Activated CD4-positive, alpha-beta T cell treated with anti-CD3 and anti-CD28 coated beads, Interleukin-2, amount 50 U/mL, for 24 hours (primary cell): ENCODE results near the gene SMYD4.
"Not testable (repeated sequence)": the region's sequence is repeated elsewhere in the genome, so short reads cannot be mapped to it uniquely, and the experiment has no call there.

ENCODE experiments used
- DNase-seq, 2 donors: peaks; one replicate each; pipeline ENCODE4 v3.0.0-alpha.2; 2020; ENCODE audit warnings: low read depth in 1 of 2, low spot score in 1 of 2

The SMYD4 gene, protein sequence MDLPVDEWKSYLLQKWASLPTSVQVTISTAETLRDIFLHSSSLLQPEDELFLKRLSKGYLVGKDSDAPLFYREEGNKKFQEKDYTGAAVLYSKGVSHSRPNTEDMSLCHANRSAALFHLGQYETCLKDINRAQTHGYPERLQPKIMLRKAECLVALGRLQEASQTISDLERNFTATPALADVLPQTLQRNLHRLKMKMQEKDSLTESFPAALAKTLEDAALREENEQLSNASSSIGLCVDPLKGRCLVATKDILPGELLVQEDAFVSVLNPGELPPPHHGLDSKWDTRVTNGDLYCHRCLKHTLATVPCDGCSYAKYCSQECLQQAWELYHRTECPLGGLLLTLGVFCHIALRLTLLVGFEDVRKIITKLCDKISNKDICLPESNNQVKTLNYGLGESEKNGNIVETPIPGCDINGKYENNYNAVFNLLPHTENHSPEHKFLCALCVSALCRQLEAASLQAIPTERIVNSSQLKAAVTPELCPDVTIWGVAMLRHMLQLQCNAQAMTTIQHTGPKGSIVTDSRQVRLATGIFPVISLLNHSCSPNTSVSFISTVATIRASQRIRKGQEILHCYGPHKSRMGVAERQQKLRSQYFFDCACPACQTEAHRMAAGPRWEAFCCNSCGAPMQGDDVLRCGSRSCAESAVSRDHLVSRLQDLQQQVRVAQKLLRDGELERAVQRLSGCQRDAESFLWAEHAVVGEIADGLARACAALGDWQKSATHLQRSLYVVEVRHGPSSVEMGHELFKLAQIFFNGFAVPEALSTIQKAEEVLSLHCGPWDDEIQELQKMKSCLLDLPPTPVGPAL

DNA sequence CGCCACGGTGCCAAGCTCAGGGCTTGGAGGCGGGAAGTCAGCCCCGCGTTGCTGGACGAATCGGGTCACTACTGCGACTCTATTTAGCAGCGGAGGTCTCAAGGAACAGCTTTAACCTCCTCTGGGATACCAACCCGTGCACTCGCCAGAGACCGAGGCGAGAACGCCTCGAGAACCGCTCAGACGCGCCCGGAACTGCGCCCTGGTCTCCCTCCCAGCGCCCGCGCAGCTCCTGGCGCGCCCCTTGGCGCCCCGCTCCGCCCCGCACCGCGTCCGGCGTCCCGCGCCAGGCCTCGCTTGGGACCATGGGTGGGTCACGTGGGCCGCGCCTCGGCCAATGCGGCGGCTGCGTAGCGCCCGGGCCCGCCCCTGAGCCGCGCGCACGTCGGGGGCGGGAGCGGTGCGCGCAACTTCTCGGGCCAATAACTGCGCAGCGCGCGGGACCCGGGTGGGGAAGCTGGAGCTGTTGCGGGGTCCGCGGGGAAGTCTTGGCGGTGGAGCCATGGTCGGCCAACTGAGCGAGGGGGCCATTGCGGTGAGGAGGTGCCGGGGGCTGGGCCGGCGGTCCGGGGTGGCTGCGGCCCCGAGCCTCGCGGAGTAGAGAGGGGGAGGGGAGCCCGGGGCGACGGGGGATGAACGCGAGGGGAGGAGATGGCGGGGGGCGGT, at the start of gene SMYD4, which contains the start of gene RPA1:
Gene SMYD4 (minus strand): TSS at position 311 of the 666 bp plus-strand sequence. CDS start 1,908 bp downstream, outside the sequence.
Gene RPA1 (plus strand): TSS at position 414 of the 666 bp plus-strand sequence. CDS start 89 bp downstream, at position 503.
- peak; percentile 68 to 78 for DNase-seq

DNA sequence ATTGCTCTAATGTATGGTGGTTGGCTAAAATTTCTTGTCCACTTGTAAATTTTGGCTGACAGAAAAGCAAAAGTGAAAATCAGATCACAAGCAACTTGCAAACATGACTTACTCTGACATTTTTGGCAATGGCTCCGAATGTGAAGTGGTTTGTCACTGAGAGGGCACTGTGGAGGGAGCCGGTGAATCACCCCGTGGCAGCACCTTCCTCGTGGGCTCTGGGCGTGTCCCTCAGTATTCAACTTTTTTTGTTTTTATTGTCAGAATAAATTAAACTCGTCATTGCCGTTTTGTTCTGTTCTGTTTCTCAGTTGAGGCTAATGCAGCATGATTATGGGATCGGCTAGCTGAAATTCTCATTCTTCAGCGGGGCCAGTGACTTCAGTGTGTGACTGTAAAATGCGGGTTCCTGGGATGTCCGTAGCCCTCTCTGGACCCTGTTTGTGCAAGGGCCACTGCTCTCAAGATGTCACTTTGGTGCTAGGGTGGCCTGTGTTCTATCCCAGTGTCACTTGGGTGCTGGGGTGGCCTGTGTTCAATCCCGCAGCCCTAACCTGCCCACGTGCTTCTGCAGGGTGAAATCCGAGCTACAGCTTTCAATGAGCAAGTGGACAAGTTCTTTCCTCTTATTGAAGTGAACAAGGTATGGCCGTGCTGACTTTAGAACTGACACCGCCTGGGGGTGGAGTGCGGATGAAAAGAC, 48.9 kb upstream of the SMYD4 start:
- no peak for DNase-seq

DNA sequence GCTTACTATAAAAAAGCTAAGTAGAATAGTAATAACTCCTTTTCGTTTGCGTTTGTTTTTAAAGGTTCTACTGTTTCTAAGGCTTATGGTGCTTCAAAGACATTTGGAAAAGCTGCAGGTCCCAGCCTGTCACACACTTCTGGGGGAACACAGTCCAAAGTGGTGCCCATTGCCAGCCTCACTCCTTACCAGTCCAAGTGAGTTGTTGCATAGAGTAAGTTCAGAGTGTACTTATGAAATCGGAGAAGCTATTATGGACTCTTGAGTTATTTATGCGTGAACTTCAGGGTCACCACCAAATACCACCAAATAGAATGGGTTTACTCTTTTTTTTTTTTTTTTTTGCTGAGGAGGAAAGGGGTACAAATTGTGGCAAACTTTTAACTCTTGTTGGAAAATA, 45.9 kb upstream of the SMYD4 start:
- no peak for DNase-seq

DNA sequence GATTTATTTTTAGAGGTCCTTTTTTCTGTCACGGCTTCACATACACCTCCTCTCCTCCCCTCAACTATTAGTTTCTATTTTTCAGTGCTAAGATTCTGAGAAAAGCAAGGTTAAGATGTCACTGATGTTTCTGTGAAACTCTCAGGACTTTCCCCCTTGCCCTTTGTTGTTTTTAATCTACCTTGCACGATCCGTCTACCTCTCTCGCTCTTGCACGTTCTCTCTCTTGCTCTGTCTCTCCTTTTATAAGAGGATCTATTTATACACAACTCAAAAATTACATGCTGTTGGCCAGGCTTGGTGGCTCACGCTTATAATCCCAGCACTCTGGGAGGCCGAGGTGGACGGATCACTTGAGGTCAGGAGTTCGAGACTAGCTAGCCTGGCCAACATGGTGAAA, 43.7 kb upstream of the SMYD4 start:
- no peak for DNase-seq

DNA sequence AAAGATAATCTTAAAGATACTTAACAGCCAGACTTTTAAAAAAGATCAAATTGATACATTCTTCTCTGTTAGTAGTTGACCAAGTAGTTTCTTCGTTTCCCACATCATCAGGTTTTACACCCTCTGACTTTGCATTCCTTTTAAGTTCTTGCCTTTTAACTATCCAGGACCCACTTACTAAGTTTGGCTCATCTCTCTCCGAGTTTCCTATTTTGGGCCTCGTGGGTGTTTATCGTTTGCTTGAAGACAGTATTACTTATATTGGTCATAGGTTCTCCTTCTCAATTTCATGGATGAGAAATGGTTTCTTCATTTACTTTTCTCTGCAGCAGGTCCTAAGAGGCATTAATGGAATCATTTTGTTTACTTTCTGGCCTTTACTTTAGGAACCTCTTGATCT, 43.3 kb upstream of the SMYD4 start:
- DNase-seq, result no peak

DNA sequence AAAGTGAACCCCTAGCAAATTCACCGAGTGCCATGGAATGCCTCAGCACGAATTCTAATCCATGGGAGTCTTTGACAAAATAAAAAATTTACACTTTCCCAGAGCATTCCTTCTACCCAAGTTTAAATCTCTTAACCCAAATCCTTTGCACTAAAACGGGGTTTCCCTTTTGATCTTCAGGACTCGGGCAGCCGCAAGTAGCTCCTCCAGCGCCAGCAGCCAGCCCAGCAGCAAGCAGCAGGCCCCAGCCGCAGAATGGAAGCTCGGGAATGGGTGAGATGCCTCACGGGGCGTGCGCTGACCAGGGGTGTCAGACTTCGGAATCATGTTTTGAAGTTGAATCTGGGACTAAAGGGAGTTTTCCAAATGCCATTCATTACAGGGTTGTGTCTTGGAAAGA, 42.6 kb upstream of the SMYD4 start:
- DNase-seq, result no peak

DNA sequence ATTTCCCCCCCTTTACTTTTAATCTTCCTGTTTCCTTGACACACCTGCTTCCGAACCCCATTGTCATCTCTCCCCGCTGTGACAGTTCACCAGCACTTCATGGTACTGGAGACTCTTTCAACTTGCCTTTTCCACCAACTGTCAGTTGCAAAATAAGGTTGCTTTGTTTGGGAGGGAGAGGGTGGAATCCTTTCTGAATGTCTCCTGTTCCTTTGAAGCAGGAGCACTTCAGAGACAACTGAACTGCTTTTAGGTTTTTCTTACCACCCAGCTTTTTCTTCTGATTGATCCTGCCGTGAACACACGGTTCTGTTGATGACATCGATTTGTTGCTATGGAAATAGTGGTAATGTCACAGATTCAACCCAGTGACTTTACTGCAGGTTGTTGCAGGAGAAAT, 42.1 kb upstream of the SMYD4 start:
- no peak for DNase-seq

DNA sequence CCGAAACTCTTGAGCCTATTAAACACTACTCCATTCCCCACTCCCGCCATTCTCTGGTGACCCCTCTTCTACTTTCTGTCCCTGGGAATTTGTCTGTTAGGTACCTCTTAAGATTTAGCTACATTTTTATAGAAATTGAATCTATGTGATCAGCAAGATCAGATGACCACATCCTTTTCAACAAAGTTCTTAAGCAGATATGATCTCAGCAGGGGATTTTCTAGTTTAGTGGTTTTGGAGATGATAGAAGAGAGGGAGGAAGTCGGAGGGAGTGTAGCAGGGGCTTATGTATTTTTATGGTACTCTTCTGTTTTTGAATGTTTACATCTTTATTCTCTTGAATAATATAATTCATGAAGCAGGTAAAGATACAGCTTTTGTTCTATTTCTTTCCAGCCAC, 40.9 kb upstream of the SMYD4 start:
- no peak for DNase-seq

DNA sequence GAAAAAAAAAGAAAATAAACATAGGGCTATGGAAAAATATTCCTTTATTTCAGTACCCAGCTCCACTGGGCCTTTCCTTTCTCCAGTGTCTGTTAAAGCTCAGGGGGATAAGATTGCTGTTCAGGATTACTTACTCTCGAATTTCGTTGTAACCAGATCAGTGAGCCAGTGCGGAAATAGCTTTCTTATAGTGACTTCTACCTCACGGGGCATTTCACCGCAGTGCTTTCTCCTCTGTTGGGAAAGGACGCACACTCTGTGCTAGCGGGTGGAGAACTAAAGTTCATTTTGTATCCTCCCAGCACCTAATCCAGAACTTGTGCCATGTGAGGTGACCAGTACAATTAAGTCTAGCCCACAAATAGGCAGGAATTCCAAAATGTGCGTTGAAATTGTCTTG, 38.4 kb upstream of the SMYD4 start:
- DNase-seq, result no peak

DNA sequence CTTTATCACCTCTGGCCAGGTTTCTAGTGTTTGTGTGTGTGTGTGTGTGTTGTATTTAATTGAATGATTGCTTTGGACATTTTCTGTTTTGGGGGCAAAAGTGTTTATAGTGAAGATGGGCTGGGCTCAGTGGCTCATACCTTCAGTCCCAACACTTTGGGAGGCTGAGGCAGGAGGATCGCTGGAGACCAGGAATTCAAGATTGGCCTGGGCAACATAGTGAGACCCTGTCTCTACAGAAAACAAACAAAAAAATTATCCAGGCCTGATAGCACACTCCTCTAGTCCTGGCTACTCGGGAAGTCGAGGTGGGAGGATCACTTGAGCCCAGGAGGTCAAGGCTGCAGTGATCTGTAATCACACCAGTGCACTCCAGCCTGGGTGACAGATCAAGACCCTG, 37.6 kb upstream of the SMYD4 start:
- no peak for DNase-seq

DNA sequence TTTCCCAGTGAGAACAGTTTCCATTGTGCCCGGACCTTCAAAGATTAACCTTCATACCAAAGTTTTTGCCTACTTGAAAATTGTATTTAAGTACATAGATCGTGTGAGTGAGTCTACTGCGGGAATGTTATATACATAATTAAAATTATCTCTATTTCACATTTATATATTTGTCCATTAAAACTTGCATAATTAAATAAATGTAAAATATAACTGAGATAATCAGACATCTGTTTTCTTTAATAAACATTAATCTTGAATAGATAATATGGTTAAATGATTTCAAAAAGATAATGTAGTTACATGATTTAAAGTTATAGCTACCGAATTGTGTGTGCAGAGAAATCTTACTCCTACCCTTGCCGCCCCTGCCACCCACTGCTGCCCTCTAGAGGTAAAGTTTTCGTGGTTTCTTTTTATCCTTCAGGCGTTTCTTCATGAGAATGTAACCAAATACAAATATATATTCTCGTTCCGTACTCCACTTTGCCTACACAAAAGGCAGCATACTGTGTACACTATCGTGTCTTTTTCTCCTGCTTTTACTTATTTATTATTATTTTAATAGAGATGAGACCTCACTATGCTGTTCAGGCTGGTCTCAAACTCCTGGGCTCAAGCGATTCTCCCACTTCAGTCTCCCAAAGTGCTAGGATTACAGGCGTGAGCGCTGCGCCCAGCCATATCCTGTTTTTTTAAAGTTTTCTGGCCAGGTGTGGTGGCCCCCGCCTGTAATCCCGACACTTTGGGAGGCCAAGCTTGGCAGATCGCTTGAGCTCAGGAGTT, 35.7 kb upstream of the SMYD4 start:
- peak in 1 of 2 donors; percentile 40 for DNase-seq

DNA sequence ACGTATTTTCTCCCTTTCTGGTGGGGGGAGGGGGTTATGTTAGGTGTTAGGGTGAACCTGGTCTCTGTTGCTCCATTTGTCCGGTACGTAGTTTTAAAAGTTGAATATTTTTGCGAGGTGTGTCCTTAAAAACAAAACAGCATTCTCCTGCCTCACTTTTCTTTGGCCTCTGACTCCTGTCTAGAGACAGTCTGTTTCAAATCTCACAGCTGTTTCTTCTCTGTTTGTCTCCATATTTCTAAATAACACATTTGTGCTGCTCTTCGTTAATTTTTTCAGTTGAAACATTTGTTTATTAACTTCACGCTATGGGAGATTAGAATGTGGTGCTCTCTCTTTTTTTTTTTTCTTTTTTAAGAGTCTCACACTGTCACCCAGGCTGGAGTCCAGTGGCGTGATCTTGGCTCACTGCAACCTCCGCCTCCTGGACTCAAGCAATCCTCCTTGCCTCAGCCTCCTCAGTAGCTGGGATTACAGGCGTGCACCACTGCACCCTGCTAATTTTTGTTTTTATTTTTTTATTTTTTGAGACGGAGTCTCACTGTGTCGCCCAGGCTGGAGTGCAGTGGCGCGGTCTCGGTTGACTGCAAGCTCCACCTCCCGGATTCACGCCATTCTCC, 31.8 kb upstream of the SMYD4 start:
- DNase-seq, result no peak

DNA sequence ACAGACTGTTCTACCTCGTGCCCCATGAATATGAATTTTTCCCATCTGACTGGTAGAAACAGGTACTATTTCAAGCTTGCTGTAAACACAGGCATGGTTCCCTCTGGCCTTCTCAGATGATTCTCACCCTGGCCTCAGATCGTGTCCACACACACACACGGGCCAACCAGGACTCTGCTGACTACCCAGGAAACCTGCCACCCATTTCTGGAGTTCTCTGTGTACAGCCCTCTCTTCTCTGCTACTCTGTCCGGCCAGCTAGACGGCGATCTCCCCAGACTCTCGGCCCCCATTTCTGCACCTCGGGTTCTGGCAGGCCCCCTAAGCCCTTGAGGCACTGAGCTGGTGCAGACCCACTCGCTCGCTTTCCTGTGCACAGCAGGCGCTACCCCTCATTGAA, 31.3 kb upstream of the SMYD4 start:
- no peak for DNase-seq

DNA sequence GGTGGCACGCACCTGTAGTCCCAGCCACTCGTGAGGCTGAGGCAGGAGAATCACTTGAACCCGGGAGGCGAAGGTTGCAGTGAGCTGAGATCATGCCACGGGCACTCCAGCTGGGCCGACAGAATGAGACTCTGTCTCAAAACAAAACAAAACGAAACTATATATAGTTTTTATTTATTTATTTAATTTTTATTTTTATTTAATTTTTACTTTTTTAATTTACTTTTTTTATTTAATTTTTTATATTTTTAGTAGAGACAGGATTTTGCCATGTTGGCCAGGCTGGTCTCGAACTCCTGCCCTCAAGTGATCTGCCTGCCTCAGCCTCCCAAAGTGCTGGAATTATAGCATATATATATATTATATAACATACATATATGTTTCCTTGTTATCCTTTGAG, 26.8 kb upstream of the SMYD4 start:
- not testable (repeated sequence) for DNase-seq

DNA sequence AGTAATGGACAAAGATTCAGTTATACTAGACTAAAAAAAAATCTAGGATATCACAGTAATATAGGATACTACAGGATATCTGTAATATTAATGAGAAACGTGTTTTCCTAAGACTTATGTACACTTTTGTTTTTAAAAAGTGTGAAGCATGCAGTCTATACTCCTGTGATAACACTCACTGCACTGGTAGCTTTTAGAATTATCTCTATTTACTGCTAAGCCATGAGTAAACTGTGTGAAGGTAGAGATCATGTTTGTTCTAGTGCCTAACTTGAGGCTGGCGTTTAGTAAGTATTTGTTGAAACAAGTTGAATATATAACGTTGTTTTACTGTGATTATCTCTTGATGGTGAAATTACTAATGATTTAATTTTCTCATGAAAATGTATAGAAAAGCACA, 24.0 kb upstream of the SMYD4 start:
- no peak for DNase-seq

DNA sequence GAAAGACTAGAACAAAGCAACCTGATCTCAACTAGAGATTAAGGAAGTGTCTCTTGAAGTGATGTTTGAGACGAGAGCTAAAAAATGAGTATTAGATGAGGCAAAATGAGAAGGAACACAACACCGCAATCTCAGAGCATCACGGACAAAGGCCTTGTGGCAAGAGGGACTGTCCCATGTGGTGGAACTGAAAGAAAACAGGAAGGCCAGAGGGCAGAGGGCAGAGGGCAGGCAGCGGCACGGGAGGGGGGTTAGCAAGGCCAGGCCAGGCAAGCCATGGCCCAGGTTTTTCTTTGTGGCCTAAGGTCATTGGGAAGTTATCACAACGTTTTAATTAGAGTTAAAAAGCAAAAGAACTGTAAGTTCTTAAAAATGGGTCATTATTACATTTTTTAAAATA, 22.6 kb upstream of the SMYD4 start:
- DNase-seq, result no peak

DNA sequence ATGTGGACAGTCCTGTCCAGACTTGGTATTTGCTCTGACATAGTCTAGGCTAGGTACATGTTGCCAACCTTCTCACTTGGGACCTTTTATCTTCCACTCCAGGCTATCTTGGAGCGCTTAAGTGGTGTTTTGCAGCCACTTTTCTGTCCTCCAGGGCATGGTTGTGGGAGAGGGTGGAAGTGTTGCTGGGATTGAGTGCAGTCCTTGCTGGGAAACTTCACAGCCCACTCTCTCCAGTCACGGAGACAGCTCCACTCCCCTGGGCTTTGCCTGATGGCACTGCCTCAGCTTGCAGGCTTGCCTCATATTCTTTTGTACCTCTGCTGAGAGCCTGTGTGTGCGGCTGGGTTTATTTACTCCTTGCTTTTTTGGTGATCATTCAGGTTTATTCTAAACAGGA, 17.5 kb upstream of the SMYD4 start:
- DNase-seq, result no peak

DNA sequence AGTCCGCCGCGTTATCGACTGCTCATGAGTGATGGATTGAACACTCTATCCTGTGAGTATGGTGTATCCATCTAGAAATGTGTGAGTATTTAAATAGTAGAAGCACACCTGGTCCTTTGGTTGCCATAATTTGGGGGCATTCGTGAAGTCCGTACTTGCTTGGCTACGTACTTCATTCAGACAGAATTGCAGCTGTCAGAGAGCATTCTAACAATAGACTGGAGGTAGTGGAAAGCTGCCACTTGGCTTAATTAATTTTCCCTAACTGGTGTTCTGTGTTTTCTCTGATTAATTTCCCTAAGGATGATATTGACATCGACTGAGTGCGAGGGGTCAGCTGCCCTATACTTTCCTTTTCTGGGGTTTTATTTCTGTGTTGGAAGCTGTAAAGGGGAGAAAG, 14.2 kb upstream of the SMYD4 start:
- no peak for DNase-seq

DNA sequence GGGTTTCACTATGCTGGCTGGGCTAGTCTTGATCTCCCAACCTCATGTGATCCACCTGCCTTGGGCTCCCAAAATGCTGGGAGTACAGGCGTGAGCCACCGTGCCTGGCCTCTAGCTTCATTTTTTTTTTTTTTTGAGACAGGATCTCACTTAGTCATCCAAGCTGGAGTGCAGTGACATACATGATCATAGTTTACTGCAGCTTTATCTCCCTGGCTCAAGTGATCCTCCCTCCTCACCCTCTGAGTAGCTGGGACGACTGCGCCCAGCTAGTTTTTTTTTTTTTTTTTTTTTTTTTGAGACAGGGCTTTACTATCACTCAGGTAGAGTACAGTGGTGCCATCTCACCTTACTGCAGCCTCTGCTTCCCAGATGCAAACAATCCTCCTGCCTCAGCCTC, 9.8 kb upstream of the SMYD4 start:
- no peak for DNase-seq
